ENCODE measurements around the gene MMS22L. TPM values are rescaled to one million over a fixed set of nuclear protein-coding genes. Genes with fewer than 3 reads are reported as not detected.

Gene MMS22L
- total and polyA plus RNA-seq, 2 of the 4 experiments (the other 2 are of a cell fraction), result 6.1 to 18.6 TPM

DNA sequence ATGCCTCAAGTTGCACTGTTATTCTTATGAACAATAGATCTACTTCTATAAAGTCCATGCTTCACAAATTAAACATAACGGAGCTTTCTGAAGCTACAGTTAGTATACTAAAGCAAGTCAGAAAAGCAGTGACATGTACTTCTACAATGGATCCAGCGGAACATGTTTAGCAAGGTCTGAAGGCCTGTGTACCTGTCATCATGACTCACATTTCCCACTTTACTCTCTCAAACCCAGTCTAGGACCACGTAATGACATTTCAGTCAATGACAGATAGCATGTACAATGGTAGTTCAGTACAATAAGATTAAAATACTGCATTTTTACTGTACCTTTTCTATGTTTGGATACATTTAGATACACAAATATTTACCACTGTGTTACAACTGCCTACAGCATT is 132.1 kb downstream of the MMS22L start:
- H3K4me1 ChIP-seq (ENCODE audit: control insufficient read depth, insufficient read depth, low read length), result no peaks in the 10 kb centered on the region
- DNase-seq (no peak), ATAC-seq (ENCODE audit: low read depth) (no peak)
- H3K36me3 ChIP-seq (ENCODE audit: control insufficient read depth, insufficient read depth, low read length), result no peaks in the 10 kb centered on the region; the same call in 1 of the 2 replicates
- H3K18ac ChIP-seq (ENCODE audit: low read depth, low read length), result no peak overlapping the region
- no peak overlapping the region for H2AK5ac ChIP-seq (ENCODE audit: low read depth, low read length)
- H3K14ac ChIP-seq (replicated peaks; ENCODE audit: low read depth, low read length), result no peak overlapping the region
- ChIA-PET CTCF (no interaction called here), POLR2A (ENCODE audit: unreplicated experiment) (no interaction called here)
- H3K23ac ChIP-seq (ENCODE audit: low read depth, low read length), result no peak overlapping the region
- intact Hi-C loops (cut with micrococcal nuclease) (no loop called here), dilution Hi-C loops (cut with HindIII; ENCODE audit: low sequenced_read_pairs, unreplicated experiment) (no loop called here), in situ Hi-C loops (cut with MboI; ENCODE audit: low sequenced_read_pairs) (no loop called here)
- no peak overlapping the region for H3K27ac ChIP-seq (ENCODE audit: insufficient read depth, low read length)
- no peak overlapping the region for H3K4ac ChIP-seq (ENCODE audit: low read depth, low read length)
- H3K9me1 ChIP-seq (ENCODE audit: insufficient read depth, low read length), result no peaks in the 10 kb centered on the region
- no peak overlapping the region for H2BK5ac ChIP-seq (ENCODE audit: low read depth, low read length, poor library complexity, severe bottlenecking)
- H4K8ac ChIP-seq (ENCODE audit: low read depth in 2 of 2, low read length in 2 of 2), result no peak overlapping the region
- H3K79me1 ChIP-seq (ENCODE audit: low read depth in 1 of 2, low read length in 2 of 2), result no peaks in the 10 kb centered on the region
- BruUV-seq (replicated peaks), result no TSS peak
- no peaks in the 10 kb centered on the region for H4K20me1 ChIP-seq (ENCODE audit: insufficient read depth, low read length)
- H4K91ac ChIP-seq (ENCODE audit: insufficient read depth, low read depth, low read length), result no peak overlapping the region
- no peak overlapping the region for H4K5ac ChIP-seq (ENCODE audit: low read depth, low read length)
- no CpG with 5 or more reads among the region's 3 CpGs for WGBS, 2 experiments (ENCODE audit: extremely low coverage in 2 of 2, insufficient read length in 1 of 2)
- no peak overlapping the region for H2BK15ac ChIP-seq (ENCODE audit: low read depth, low read length)
- H3K4me2 ChIP-seq (ENCODE audit: low read depth, low read length), result no peak overlapping the region
- no peaks in the 10 kb centered on the region for H3K9me3 ChIP-seq (ENCODE audit: control insufficient read depth, insufficient read depth, low read length)
- H2BK120ac ChIP-seq (ENCODE audit: low read depth, low read length), result no peak overlapping the region
- no peak overlapping the region for H2BK20ac ChIP-seq (ENCODE audit: low read depth, low read length)
- H2AK9ac ChIP-seq (replicated peaks; ENCODE audit: low read depth, low read length, poor library complexity), result no peak overlapping the region
- H3K56ac ChIP-seq (ENCODE audit: extremely low read depth, insufficient read depth, low read length), result no peak overlapping the region
- H2AFZ ChIP-seq (replicated peaks; ENCODE audit: low read length, poor library complexity), result no peak overlapping the region
- no peak overlapping the region for H3K9ac ChIP-seq (ENCODE audit: low read depth, low read length)
- no peak overlapping the region for H3K4me3 ChIP-seq (ENCODE audit: insufficient read depth, low read depth, low read length)
- TF ChIP-seq, protein P1, sequence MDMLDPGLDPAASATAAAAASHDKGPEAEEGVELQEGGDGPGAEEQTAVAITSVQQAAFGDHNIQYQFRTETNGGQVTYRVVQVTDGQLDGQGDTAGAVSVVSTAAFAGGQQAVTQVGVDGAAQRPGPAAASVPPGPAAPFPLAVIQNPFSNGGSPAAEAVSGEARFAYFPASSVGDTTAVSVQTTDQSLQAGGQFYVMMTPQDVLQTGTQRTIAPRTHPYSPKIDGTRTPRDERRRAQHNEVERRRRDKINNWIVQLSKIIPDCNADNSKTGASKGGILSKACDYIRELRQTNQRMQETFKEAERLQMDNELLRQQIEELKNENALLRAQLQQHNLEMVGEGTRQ (IDR thresholded peaks at IDR 0.05; ENCODE audit: low read depth, low read length), result no peak
- TF ChIP-seq MAZ (IDR thresholded peaks at IDR 0.05; ENCODE audit: borderline replicate concordance, low read depth, low read length) (no peak), CHD1 (IDR thresholded peaks at IDR 0.05; ENCODE audit: low read depth, low read length) (no peak), FOS (IDR thresholded peaks at IDR 0.05; ENCODE audit: low read depth, low read length) (no peak), BHLHE40 (IDR thresholded peaks at IDR 0.05; ENCODE audit: low read depth, low read length) (no peak), SMC3 (IDR thresholded peaks at IDR 0.05; ENCODE audit: low read depth, low read length) (no peak), RAD21 (IDR thresholded peaks at IDR 0.05; ENCODE audit: low read length) (no peak), CEBPB (IDR thresholded peaks at IDR 0.05; ENCODE audit: low read depth, low read length) (no peak), POLR2A (IDR thresholded peaks at IDR 0.05; ENCODE audit: low read depth, low read length) (no peak)
- TF ChIP-seq, protein P2, sequence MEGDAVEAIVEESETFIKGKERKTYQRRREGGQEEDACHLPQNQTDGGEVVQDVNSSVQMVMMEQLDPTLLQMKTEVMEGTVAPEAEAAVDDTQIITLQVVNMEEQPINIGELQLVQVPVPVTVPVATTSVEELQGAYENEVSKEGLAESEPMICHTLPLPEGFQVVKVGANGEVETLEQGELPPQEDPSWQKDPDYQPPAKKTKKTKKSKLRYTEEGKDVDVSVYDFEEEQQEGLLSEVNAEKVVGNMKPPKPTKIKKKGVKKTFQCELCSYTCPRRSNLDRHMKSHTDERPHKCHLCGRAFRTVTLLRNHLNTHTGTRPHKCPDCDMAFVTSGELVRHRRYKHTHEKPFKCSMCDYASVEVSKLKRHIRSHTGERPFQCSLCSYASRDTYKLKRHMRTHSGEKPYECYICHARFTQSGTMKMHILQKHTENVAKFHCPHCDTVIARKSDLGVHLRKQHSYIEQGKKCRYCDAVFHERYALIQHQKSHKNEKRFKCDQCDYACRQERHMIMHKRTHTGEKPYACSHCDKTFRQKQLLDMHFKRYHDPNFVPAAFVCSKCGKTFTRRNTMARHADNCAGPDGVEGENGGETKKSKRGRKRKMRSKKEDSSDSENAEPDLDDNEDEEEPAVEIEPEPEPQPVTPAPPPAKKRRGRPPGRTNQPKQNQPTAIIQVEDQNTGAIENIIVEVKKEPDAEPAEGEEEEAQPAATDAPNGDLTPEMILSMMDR (conservative IDR thresholded peaks at IDR 0.05; ENCODE audit: low read depth, low read length), result no peak
- TF ChIP-seq, protein P3, sequence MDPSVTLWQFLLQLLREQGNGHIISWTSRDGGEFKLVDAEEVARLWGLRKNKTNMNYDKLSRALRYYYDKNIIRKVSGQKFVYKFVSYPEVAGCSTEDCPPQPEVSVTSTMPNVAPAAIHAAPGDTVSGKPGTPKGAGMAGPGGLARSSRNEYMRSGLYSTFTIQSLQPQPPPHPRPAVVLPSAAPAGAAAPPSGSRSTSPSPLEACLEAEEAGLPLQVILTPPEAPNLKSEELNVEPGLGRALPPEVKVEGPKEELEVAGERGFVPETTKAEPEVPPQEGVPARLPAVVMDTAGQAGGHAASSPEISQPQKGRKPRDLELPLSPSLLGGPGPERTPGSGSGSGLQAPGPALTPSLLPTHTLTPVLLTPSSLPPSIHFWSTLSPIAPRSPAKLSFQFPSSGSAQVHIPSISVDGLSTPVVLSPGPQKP (IDR thresholded peaks at IDR 0.05; ENCODE audit: borderline replicate concordance, low read depth, low read length), result no peak
- no peaks in the 10 kb centered on the region for H3K27me3 ChIP-seq (ENCODE audit: control insufficient read depth, insufficient read depth, low read length)
